K562 (cell line): ENCODE data around the gene COA5. TPM values are rescaled to one million over a fixed set of nuclear protein-coding genes. Genes with fewer than 3 reads are reported as not detected.
A peak's percentile ranks its signal among the peaks of the same experiment; 100 is the strongest.

ENCODE experiments used
- ATAC-seq: fragments of 200-7000 bp; cut with Tn5 transposase; 3 replicates; pipeline ENCODE4 v1.9.1; 2020; ENCODE audit warnings: moderate library complexity
- BruUV-seq: library from RNA; stranded (reverse); fragments of 400-500 nt; replicated peaks from 2 replicates; lab custom pipeline; 2021; lab: Mats Ljungman, UMichigan
- CTCF ChIA-PET: fragments of 300-600 bp; formaldehyde crosslinking; extraction: SDS; loops from one replicate; lab custom pipeline; 2021; ENCODE audit warnings: low intra/inter-chr PET ratio; lab: Yijun Ruan, JAX
- POLR2A ChIA-PET: fragments of 300-600, 350-650 bp; sonication (Branson Sonifier 250); formaldehyde crosslinking; extraction: SDS; loops from one replicate; lab custom pipeline; 2021; ENCODE audit warnings: antibody characterized with exemption, inconsistent platforms; lab: Yijun Ruan, JAX
- DNase-seq, 4 experiments: peaks; one replicate each; pipeline versions ENCODE4 v3.0.0 to v3.0.0-alpha.2; 2011 to 2018; ENCODE audit warnings: low spot score in 3 of 4, mixed read lengths in 3 of 4; ENCODE audit errors: extremely low read depth in 1 of 4
- FAIRE-seq: peaks from 2 replicates; lab custom pipeline; 2011; peaks lifted over from hg19 to GRCh38; lab: Jason Lieb, UNC
- H2AFZ ChIP-seq: 2 replicates; pipeline ENCODE4 v1.6.0; 2011; ENCODE audit warnings: low read depth, low read length, control low read depth, inconsistent platforms
- H3K27ac ChIP-seq: fragments of 200-600 bp; 3 replicates; pipeline ENCODE4 v1.8.0; 2011; ENCODE audit warnings: low read depth, mild to moderate bottlenecking, control low read depth, inconsistent platforms, low read length, moderate library complexity, mixed read lengths; ENCODE audit errors: extremely low read depth
- H3K27me3 ChIP-seq, 2 experiments: fragments of 300-600 bp in 1 of 2; 2 replicates in 1 of 2; 3 replicates in 1 of 2; pipeline versions ENCODE4 v1.6.0 to v1.8.0; 2011; ENCODE audit warnings: inconsistent platforms in 2 of 2, low read length in 2 of 2, mild to moderate bottlenecking in 1 of 2, mixed read lengths in 1 of 2, moderate library complexity in 1 of 2; ENCODE audit not compliant: control insufficient read depth in 2 of 2, insufficient read depth in 2 of 2
- H3K36me3 ChIP-seq: fragments of 300-600 bp; 3 replicates; pipeline ENCODE4 v1.8.0; 2011; ENCODE audit warnings: mild to moderate bottlenecking, low read length, inconsistent platforms; ENCODE audit not compliant: control insufficient read depth, insufficient read depth
- H3K4me1 ChIP-seq, 2 experiments: fragments of 200-600 bp in 1 of 2; replicated peaks in 1 of 2; 2 replicates in 1 of 2; 3 replicates in 1 of 2; pipeline versions ENCODE4 v1.5.1 to v1.8.0; 2011; ENCODE audit warnings: inconsistent platforms in 2 of 2, low read length in 2 of 2, mild to moderate bottlenecking in 1 of 2, mixed read lengths in 1 of 2, moderate library complexity in 1 of 2; ENCODE audit not compliant: control insufficient read depth in 2 of 2, insufficient read depth in 2 of 2
- H3K4me2 ChIP-seq: 2 replicates; pipeline ENCODE4 v1.6.1; 2011; ENCODE audit warnings: low read length, control low read depth, inconsistent platforms, mixed read lengths; ENCODE audit not compliant: insufficient read depth
- H3K4me3 ChIP-seq: fragments of 200-600 bp; sonication (generic), shearing (Covaris generic); 2 replicates; pipeline ENCODE4 v1.5.1; 2016; ENCODE audit warnings: control low read depth, inconsistent platforms
- H3K79me2 ChIP-seq: fragments of 200-600 bp; 3 replicates; pipeline ENCODE4 v1.8.0; 2011; ENCODE audit warnings: low read length, inconsistent platforms; ENCODE audit not compliant: control insufficient read depth, insufficient read depth
- H3K9ac ChIP-seq, 2 experiments: 2 replicates each; pipeline versions ENCODE4 v1.6.0 to v1.6.1; 2011; ENCODE audit warnings: low read depth in 2 of 2, low read length in 2 of 2, control low read depth in 1 of 2, inconsistent platforms in 1 of 2, mild to moderate bottlenecking in 1 of 2, mixed read lengths in 1 of 2; ENCODE audit not compliant: insufficient read depth in 1 of 2
- H3K9me1 ChIP-seq: one replicate; pipeline ENCODE4 v1.6.0; 2011; ENCODE audit warnings: inconsistent platforms, mild to moderate bottlenecking, low read length, moderate library complexity; ENCODE audit not compliant: control insufficient read depth, insufficient read depth
- H3K9me3 ChIP-seq: replicated peaks from 2 replicates; pipeline ENCODE4 v1.5.1; 2011; ENCODE audit warnings: low read depth, low read length, inconsistent platforms; ENCODE audit not compliant: control insufficient read depth, insufficient read depth
- H4K20me1 ChIP-seq: replicated peaks from 2 replicates; pipeline ENCODE4 v1.6.1; 2011; ENCODE audit warnings: low read length, inconsistent platforms, mixed read lengths; ENCODE audit not compliant: control insufficient read depth, insufficient read depth
- BRF1 ChIP-seq: IDR thresholded peaks from 3 replicates; pipeline ENCODE4 v1.6.1; 2011; ENCODE audit warnings: borderline replicate concordance, mild to moderate bottlenecking; ENCODE audit not compliant: insufficient read length; ENCODE audit errors: extremely low read depth
- CTCF ChIP-seq, 3 experiments: IDR thresholded peaks in 2 of 3; conservative IDR thresholded peaks in 1 of 3; 2 replicates each; pipeline ENCODE4 v1.5.1; 2011 to 2012; ENCODE audit warnings: low read length in 3 of 3, mild to moderate bottlenecking in 3 of 3, control low read depth in 2 of 3, improper control_type of control experiment in 1 of 3, inconsistent platforms in 1 of 3, low read depth in 1 of 3, mixed read lengths in 1 of 3, moderate library complexity in 1 of 3; ENCODE audit not compliant: insufficient read depth in 2 of 3
- EP400 ChIP-seq: fragments of 450-650 bp; IDR thresholded peaks from 2 replicates; pipeline ENCODE4 v1.6.1; 2017; ENCODE audit warnings: antibody characterized with exemption, mild to moderate bottlenecking, moderate library complexity
- HNRNPK ChIP-seq: fragments of 200-400 bp; formaldehyde crosslinking; IDR thresholded peaks from one replicate; pipeline ENCODE4 v1.6.1; 2018; ENCODE audit warnings: mild to moderate bottlenecking, low read depth, low read length; ENCODE audit not compliant: poor library complexity, severe bottlenecking
- MEF2D ChIP-seq: conservative IDR thresholded peaks from 2 replicates; pipeline ENCODE4 v1.6.1; 2016; ENCODE audit warnings: low read depth, missing genetic modification characterization, missing compliant biosample characterization
- NELFE ChIP-seq: IDR thresholded peaks from 2 replicates; pipeline ENCODE4 v1.6.1; 2011; ENCODE audit warnings: mild to moderate bottlenecking; ENCODE audit not compliant: insufficient read depth, insufficient read length
- NEUROD1 ChIP-seq: fragments of 150-350 bp; IDR thresholded peaks from 2 replicates; pipeline ENCODE4 v1.6.1; 2014; ENCODE audit warnings: borderline replicate concordance, low read length, low read depth; ENCODE audit not compliant: partially characterized antibody
- NR3C1 ChIP-seq: sonication (generic); formaldehyde crosslinking; IDR thresholded peaks from 2 replicates; pipeline ENCODE4 v1.8.1; 2022; ENCODE audit warnings: missing genetic modification reagents
- WGBS: fragments of 100-300 bp; shearing (Covaris generic); methylation state at CpG from one replicate; pipeline ENCODE4 v1.1.6; 2016; ENCODE audit warnings: low coverage, mixed read lengths; ENCODE audit not compliant: insufficient coverage; ENCODE audit errors: missing lambda C conversion rate; 5-methylcytosine and 5-hydroxymethylcytosine counted together
- in situ Hi-C: fragments of 300-500 bp; cut with MboI; formaldehyde crosslinking; loops from 4 replicates; pipeline ENCODE4 v1.15.0; 2018; ENCODE audit warnings: inconsistent platforms, mixed read lengths
- intact Hi-C: fragments of 100-400 bp; cut with micrococcal nuclease; formaldehyde crosslinking; loops from 2 replicates; pipeline ENCODE4 v1.14.2; 2022
- polyA plus RNA-seq, 8 experiments: library from polyadenylated mRNA; depleted of rRNA in 4 of 8; stranded (reverse) in 5 of 8; unstranded in 3 of 8; fragments of >200 nt; fragmentation: Nextera tagmentation in 2 of 8; fragmentation: Illumina TruSeq in 1 of 8; extraction: Ambion mirVana in 2 of 8; extraction: Trizol in 1 of 8; gene quantifications; 2 replicates each; pipeline versions ENCODE4 v1.2.1 to v1.2.3, GENCODE V29; 2011 to 2014; ENCODE audit warnings: inconsistent platforms in 1 of 8, missing spikeins in 1 of 8
- total RNA-seq, 7 experiments: library from RNA; depleted of rRNA in 6 of 7; stranded (reverse); fragments of >200 nt in 6 of 7; fragmentation: Illumina TruSeq in 2 of 7; extraction: Trizol in 2 of 7; gene quantifications; 2 replicates each; pipeline versions ENCODE4 v1.2.1 to v1.2.3, GENCODE V29; 2011 to 2021; ENCODE audit warnings: low replicate concordance in 1 of 7

The COA5 gene
- total and polyA plus RNA-seq, 9 of the 15 experiments (the other 6 are each of a cell fraction or from before 2014, with no cell fraction given) = 17.9 to 77.6 (median 33.4) TPM

- no peak overlapping the region for H2AFZ ChIP-seq
- ChIA-PET POLR2A (no interaction called here), CTCF (no interaction called here)
- in situ Hi-C loops (no loop called here), intact Hi-C loops (no loop called here)
- H3K9ac ChIP-seq = no peak overlapping the region
- H3K27ac ChIP-seq = no peak overlapping the region
- ATAC-seq (no peak), FAIRE-seq (no peak), DNase-seq (no peak)
- TF ChIP-seq NELFE = no peak
- no peak for TF ChIP-seq EP400
- TF ChIP-seq NR3C1 (CRISPR knock-in tag) = no peak
- TF ChIP-seq HNRNPK = no peak
- TF ChIP-seq MEF2D (tag) = no peak
- no peak for TF ChIP-seq NEUROD1
- 79% methylated on average over 8 of the region's 9 CpGs for WGBS
- H3K27me3 ChIP-seq = no peaks in the 10 kb centered on the region
- no peaks in the 10 kb centered on the region for H3K4me1 ChIP-seq
- no peak overlapping the region for H3K4me2 ChIP-seq
- H3K36me3 ChIP-seq = peaks cover 26% of the 10 kb centered on the region; the same call in 2 of the 3 replicates
- BruUV-seq = no TSS peak
- H3K9me1 ChIP-seq = no peaks in the 10 kb centered on the region
- no peaks in the 10 kb centered on the region for H3K79me2 ChIP-seq
- no peak overlapping the region for H3K4me3 ChIP-seq
- H3K9me3 ChIP-seq = no peaks in the 10 kb centered on the region
- no peaks in the 10 kb centered on the region for H4K20me1 ChIP-seq
Measured at GRCh38 chr2:98578231-98578630, 30.1 kb downstream of the COA5 start.

- Histone ChIP-seq H2AFZ (no peak overlapping the region), H3K9ac (peak overlapping the region in 1 of 2 experiments; percentile 41; a peak in 1 of 4 replicates), H3K79me2 (no peaks in the 10 kb centered on the region), H4K20me1 (no peaks in the 10 kb centered on the region), H3K27ac (no peak overlapping the region), H3K9me3 (no peaks in the 10 kb centered on the region)
- TF ChIP-seq CTCF (IDR thresholded peaks at IDR 0.05 in 2 of 3, conservative IDR thresholded peaks at IDR 0.05 in 1 of 3; ENCODE audit: insufficient read depth in 2 of 3, low read depth in 1 of 3, low read length in 3 of 3) (peak in 2 of 3 experiments; percentile 4 to 29; a peak in 1 of 6 replicates), BRF1 (no peak)
- TF ChIP-seq, all 486 proteins: peak for 1
- ATAC-seq (no peak), DNase-seq (no peak), FAIRE-seq (no peak)
- intact Hi-C loops = no loop called here
- ChIA-PET CTCF (no interaction called here), POLR2A (no interaction called here)
- BruUV-seq = no TSS peak
- H3K4me2 ChIP-seq = no peak overlapping the region
- H3K4me1 ChIP-seq = no peaks in the 10 kb centered on the region
- 65% methylated on average over 10 of the region's 10 CpGs for WGBS
- H3K27me3 ChIP-seq = no peaks in the 10 kb centered on the region
- in situ Hi-C loops = no loop called here
- no peaks in the 10 kb centered on the region for H3K9me1 ChIP-seq
- peaks cover 23% of the 10 kb centered on the region; the same call in 2 of the 3 replicates for H3K36me3 ChIP-seq
- H3K4me3 ChIP-seq = no peak overlapping the region
Measured at GRCh38 chr2:98577313-98577712, 31.0 kb downstream of the COA5 start.
